Cardiac fibroblast (primary cell): ENCODE measurements around the gene GRPEL2.

Experiments
- DNase-seq, 2 donors: peaks; one replicate each; pipeline versions ENCODE4 v3.0.0 to v3.0.0-alpha.2; 2010; ENCODE audit warnings: low read depth in 2 of 2
- H3K4me3 ChIP-seq, 2 donors: replicated peaks in 1 of 2; 1 replicate in 1 of 2; 2 replicates in 1 of 2; pipeline ENCODE4 v1.5.1; 2011; ENCODE audit warnings: low read depth in 2 of 2, low read length in 2 of 2, mild to moderate bottlenecking in 2 of 2, moderate library complexity in 1 of 2
- CTCF ChIP-seq: IDR thresholded peaks from one replicate; pipeline ENCODE4 v1.5.1; 2011; ENCODE audit warnings: low read depth, mild to moderate bottlenecking, low read length, inconsistent platforms

Gene GRPEL2

GRCh38 chr5:149378241-149378820 is 33.0 kb downstream of the GRPEL2 start:
- no peak overlapping the region for H3K4me3 ChIP-seq
- TF ChIP-seq CTCF: no peak
- DNase-seq: no peak

- no peak within 1 kb of the TSS for H3K4me3 ChIP-seq
- TF ChIP-seq CTCF: no peak
- DNase-seq: no peak
These were observed 34.0 kb downstream of the GRPEL2 start, which contains the start of gene IL17B for GRCh38 chr5:149379177-149379761. Gene IL17B, minus strand, starts transcription at chr5:149379292. Its CDS starts 67 bp downstream, at chr5:149379225.

GRCh38 chr5:149379818-149380374 is 34.6 kb downstream of the GRPEL2 start:
- DNase-seq: no peak
- TF ChIP-seq CTCF: no peak
- H3K4me3 ChIP-seq: no peak overlapping the region

GRCh38 chr5:149380466-149381121 is 35.3 kb downstream of the GRPEL2 start:
- DNase-seq: no peak
- no peak for TF ChIP-seq CTCF
- no peak overlapping the region for H3K4me3 ChIP-seq

- H3K4me3 ChIP-seq: no peak overlapping the region
- no peak for DNase-seq
- TF ChIP-seq CTCF: no peak
These were observed 36.1 kb downstream of the GRPEL2 start for GRCh38 chr5:149381261-149381985.

GRCh38 chr5:149381986-149382338 is 36.7 kb downstream of the GRPEL2 start:
- TF ChIP-seq CTCF: peak; percentile 95
- no peak overlapping the region for H3K4me3 ChIP-seq
- DNase-seq: peak; percentile 81 to 82
